GM15510 (cell line): Measurements from ENCODE around the gene EGFR.

Experiments
- POLR2A ChIP-seq: IDR thresholded peaks from 3 replicates; pipeline ENCODE4 v1.6.1; 2011; ENCODE audit warnings: borderline replicate concordance; ENCODE audit not compliant: insufficient read length; ENCODE audit errors: extremely low read depth

The EGFR gene

DNA sequence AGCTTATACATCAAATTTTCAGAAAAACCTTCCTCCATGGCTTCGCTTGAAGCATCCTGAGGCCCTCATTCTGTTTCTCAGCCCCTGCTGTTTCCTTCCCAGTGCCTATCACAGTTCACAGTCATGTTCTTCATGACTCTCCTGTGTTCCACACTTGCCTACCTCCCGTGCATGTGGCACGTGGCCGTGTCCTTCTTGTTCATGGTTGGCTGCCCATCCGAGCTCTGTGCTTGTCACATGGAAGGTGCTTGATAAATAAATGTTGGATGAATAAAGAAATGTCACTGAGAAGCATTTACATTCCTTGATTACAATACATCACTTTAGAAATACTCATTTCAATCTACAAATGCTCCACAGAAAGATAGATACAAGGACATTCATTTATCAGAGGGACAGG is 23.7 kb upstream of the EGFR start:
- TF ChIP-seq POLR2A: no peak

- no peak for TF ChIP-seq POLR2A
Observed at GRCh38 chr7:54995610-54996363, 23.0 kb upstream of the EGFR start.

- TF ChIP-seq POLR2A: no peak
Observed at GRCh38 chr7:54996391-54996790, 22.4 kb upstream of the EGFR start.

DNA sequence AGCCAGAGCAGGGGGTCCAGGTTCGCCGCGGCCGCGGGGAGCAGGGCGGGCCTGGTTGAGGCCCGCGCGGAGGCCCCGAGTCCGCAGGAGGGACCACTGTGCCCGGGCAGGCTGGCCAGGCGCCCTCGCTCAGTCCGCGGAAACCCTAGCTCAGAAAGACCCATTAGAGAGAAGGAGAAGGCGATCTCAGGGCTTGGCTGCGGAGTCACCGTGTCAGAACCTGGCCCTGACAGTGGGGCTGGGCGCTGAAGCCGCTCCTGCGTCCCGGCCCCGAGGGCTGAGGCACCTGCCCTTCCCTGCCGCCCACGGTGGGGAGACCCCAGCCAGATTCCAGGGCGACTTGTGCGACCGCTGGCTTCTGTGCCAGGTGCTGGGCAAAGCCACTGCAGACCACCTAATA is 14.2 kb upstream of the EGFR start:
- no peak for TF ChIP-seq POLR2A

GRCh38 chr7:55005241-55005851 is 13.5 kb upstream of the EGFR start:
- no peak for TF ChIP-seq POLR2A

DNA sequence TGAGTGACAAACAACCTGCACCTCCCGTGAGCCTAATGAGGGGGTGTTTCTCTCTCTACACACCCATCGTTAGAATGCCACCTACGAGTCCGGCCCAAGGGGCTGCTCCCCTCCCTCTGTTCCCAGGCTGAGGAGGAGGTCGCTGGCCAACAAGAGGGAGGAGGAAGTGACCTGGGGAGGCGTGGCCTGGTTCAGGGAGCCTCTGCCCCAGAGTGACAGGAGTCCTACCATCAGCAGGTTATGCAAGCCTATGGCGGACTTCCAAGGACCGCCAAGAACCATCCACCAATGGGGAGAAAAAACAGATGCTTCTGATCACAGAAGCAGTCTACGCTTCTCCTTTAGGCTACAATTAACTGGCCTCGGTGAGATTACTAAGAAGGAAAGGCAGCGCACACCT is 12.3 kb upstream of the EGFR start:
- no peak for TF ChIP-seq POLR2A

- TF ChIP-seq POLR2A: no peak
Observed at GRCh38 chr7:55013851-55014250, 5.0 kb upstream of the EGFR start.

- no peak for TF ChIP-seq POLR2A
Observed at GRCh38 chr7:55016061-55016745, 2.6 kb upstream of the EGFR start.

DNA sequence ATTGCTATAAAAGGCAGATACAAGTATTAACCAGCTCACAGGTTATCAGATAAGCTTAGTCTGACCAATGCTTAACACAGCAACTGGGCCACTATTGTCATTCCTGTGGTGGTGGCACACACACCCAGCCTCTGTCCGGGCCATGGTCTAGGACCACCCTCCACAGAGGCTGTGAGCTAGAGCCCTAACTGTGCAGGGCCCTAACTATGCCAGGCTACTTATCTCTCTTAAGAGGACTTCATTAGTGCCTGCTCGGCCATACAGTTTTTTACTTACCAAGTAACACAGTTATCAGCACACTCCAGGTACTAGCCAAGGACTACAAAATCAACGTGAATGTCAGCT is 2.1 kb upstream of the EGFR start:
- TF ChIP-seq POLR2A: no peak

GRCh38 chr7:55017841-55018240 is 976 bp upstream of the EGFR start:
- TF ChIP-seq POLR2A: no peak

- no peak for TF ChIP-seq POLR2A
Observed at GRCh38 chr7:55019191-55019690, 424 bp downstream of the EGFR start.

DNA sequence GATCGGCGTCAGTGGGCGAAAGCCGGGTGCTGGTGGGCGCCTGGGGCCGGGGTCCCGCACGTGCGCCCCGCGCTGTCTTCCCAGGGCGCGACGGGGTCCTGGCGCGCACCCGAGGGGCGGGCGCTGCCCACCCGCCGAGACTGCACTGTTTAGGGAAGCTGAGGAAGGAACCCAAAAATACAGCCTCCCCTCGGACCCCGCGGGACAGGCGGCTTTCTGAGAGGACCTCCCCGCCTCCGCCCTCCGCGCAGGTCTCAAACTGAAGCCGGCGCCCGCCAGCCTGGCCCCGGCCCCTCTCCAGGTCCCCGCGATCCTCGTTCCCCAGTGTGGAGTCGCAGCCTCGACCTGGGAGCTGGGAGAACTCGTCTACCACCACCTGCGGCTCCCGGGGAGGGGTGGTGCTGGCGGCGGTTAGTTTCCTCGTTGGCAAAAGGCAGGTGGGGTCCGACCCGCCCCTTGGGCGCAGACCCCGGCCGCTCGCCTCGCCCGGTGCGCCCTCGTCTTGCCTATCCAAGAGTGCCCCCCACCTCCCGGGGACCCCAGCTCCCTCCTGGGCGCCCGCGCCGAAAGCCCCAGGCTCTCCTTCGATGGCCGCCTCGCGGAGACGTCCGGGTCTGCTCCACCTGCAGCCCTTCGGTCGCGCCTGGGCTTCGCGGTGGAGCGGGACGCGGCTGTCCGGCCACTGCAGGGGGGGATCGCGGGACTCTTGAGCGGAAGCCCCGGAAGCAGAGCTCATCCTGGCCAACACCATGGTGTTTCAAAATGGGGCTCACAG is 1.1 kb downstream of the EGFR start:
- TF ChIP-seq POLR2A: no peak

- no peak for TF ChIP-seq POLR2A
Observed at GRCh38 chr7:55020466-55020871, 1.7 kb downstream of the EGFR start.

DNA sequence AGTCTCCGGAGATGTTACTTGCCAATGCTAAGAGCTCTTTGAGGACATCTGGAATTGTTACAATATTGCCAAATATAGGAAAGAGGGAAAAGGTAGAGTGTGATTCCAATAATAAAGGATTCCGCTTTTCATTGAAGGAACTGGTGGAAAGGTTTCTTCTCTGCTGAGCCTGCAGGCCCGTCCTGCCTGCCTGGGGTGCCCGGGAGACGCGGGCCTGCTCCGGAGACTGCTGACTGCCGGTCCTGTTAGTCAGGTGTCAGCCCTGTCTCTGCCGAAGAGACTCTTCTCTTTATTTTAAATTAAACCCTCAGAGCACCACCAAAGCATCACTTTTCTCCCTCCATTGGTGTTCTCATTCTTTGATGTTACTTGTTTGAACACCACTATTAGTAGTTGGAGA is 2.2 kb downstream of the EGFR start:
- no peak for TF ChIP-seq POLR2A
